Stimulated activated effector memory CD8-positive, alpha-beta T cell treated with anti-CD3 and anti-CD28 coated beads, Interleukin-12 subunit alpha, Interleukin-12 subunit beta, amount 100 ng/mL, for 72 hours (primary cell): ENCODE data around the gene CAMK4.

Source experiments
- ATAC-seq: fragments of 150-1000 bp; cut with Tn5 transposase; 2 replicates; pipeline ENCODE4 v1.10.0; 2021
- DNase-seq, 2 donors: peaks; one replicate each; pipeline ENCODE4 v3.0.0; 2021 to 2022; ENCODE audit warnings: low spot score in 2 of 2
- H3K27ac Mint-ChIP-seq: one replicate; pipeline ENCODE4 v1.8.0; 2022; ENCODE audit warnings: mild to moderate bottlenecking, mixed read lengths
- H3K36me3 Mint-ChIP-seq: one replicate; pipeline ENCODE4 v1.8.0; 2022; ENCODE audit warnings: mild to moderate bottlenecking, mixed read lengths
- H3K4me1 Mint-ChIP-seq: one replicate; pipeline ENCODE4 v1.8.0; 2022; ENCODE audit warnings: mixed read lengths
- H3K4me3 Mint-ChIP-seq: one replicate; pipeline ENCODE4 v1.8.0; 2022; ENCODE audit warnings: mild to moderate bottlenecking, mixed read lengths
- H3K9me3 Mint-ChIP-seq: one replicate; pipeline ENCODE4 v1.8.0; 2022; ENCODE audit warnings: mixed read lengths

The CAMK4 gene

DNA sequence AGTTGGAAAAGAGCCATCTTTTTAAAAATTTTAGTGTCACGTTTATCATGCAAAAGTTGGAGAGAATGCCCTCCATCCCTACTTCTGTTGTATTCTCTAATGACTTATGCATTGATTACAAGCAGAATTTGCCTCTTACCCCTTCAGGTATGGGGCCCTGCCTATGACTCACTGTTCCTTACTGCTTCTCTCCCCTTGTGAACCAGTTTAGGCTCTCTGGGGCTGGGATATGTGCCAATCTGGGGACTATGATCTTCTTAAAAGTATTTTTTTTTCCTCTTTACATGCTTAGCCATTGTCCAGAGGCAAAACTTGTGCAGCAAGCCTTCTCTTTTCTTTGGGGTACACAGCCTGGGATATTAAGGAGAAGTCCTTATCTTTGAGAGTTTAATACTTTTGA, 37.4 kb downstream of the CAMK4 start:
- Mint-ChIP-seq H3K4me1 (peaks cover 12% of the 10 kb centered on the region), H3K4me3 (no peak overlapping the region), H3K27ac (no peak overlapping the region), H3K36me3 (peaks cover 6% of the 10 kb centered on the region), H3K9me3 (no peaks in the 10 kb centered on the region)
- peak; percentile 63 for ATAC-seq
- no peak for DNase-seq

DNA sequence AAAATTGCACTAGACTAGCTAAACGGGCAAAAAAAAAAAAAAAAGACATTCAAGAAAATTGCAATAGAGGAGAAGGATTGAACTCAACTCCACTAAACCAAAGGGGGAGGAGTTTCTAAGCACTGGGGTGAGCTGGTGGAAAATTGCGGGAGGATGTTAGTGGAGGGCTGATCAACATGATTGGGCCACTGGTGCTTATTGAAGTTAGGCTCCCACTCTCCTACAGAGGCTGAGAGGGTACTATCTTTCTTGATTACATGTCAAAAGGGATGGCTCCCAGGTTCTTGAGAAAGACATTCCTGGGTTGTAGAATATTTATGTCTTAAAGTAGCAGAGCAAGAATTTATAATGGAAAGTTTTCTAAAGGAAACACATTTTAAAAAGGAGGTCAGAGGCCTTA, 38.0 kb downstream of the CAMK4 start:
- H3K9me3 Mint-ChIP-seq, result no peaks in the 10 kb centered on the region
- ATAC-seq, result no peak
- no peak overlapping the region for H3K27ac Mint-ChIP-seq
- DNase-seq, result no peak
- no peak overlapping the region for H3K4me3 Mint-ChIP-seq
- H3K4me1 Mint-ChIP-seq, result peaks cover 12% of the 10 kb centered on the region
- H3K36me3 Mint-ChIP-seq, result peaks cover 6% of the 10 kb centered on the region

DNA sequence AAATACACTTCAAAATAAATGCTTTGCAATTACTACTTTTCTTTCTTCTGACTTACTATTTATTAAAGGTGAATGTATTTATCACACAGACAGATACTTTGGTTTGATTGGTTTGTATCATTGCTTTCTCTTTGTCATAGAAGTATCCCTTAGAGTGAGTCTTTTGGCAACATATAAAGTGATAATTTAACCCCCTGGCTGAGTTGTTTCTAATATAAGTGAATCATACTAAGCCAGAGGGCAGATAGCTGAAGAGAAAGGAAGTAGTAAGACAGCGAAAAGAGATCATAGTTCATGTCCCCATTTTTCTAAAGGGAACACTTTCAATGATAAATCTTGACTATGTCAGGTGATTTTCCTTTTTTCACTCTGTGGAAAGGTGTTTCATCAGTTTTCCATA, 38.6 kb downstream of the CAMK4 start:
- DNase-seq (no peak), ATAC-seq (peak; percentile 90)
- Mint-ChIP-seq H3K36me3 (peaks cover 6% of the 10 kb centered on the region), H3K9me3 (no peaks in the 10 kb centered on the region), H3K4me1 (peaks cover 12% of the 10 kb centered on the region), H3K4me3 (no peak overlapping the region), H3K27ac (no peak overlapping the region)

DNA sequence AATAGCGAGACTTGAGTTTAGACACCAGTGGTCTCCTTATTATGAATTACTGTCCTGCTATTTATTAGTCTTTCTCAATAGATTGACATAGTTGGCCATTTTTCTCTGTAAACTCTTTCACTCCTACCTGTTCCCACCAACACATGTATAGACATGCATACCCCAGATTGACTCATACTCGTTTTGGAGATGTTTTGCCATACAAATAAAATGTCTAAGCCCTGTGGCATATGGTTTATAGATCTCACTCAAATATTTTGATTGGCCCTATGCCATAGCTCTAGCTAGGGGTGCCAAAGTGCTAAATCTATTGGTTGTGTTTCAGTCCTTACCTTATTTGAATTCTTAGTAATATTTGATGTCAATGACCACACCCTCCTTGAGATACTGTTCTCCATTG, 42.3 kb downstream of the CAMK4 start:
- H3K4me1 Mint-ChIP-seq, result peaks cover 25% of the 10 kb centered on the region
- no peak overlapping the region for H3K4me3 Mint-ChIP-seq
- DNase-seq (no peak), ATAC-seq (no peak)
- no peak overlapping the region for H3K27ac Mint-ChIP-seq
- H3K36me3 Mint-ChIP-seq, result peaks cover 12% of the 10 kb centered on the region
- H3K9me3 Mint-ChIP-seq, result peaks cover 7% of the 10 kb centered on the region

DNA sequence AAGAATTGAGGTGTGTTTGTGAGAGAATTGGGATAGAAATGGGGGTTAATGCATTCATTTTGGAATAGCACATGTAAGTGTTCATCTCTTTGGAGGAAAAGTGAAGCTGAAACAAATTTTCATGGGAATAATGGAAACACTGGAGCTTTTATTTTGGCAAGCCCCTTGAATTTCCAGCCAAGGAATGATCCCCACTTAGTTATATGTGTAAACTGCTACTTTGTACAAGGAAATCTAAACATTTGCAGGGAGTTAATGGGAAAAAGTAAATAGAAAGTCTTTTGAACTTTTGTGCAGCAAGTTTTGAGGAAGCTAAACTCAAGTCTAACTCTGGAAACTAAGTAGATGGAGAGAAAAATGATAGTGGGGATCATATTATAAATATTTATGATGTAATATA, 44.1 kb downstream of the CAMK4 start:
- ATAC-seq (no peak), DNase-seq (no peak)
- Mint-ChIP-seq H3K9me3 (peaks cover 7% of the 10 kb centered on the region), H3K4me1 (peaks cover 32% of the 10 kb centered on the region), H3K4me3 (no peak overlapping the region), H3K27ac (no peak overlapping the region), H3K36me3 (peaks cover 12% of the 10 kb centered on the region)

DNA sequence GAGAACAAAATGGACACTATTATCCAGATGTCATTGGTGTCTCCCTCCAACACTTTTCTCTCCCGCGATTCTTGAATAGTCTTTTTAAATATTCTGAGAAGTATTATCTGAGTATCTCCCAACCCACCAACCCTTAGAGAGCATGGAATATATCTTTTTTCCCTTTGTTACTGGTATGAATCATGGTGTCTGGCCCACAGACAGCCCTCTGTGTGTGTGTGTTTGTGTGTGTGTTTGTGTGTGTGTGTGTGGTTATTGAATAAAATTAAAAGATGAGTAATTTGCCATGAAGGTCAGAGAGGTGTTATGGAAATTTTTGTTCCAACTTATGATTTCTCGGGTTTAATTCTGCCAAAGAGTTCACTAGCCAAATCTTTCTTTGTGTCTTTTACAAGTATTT, 47.7 kb downstream of the CAMK4 start:
- Mint-ChIP-seq H3K4me3 (no peak overlapping the region), H3K27ac (peak overlapping the region; percentile 29), H3K9me3 (peaks cover 7% of the 10 kb centered on the region), H3K36me3 (peaks cover 6% of the 10 kb centered on the region), H3K4me1 (peaks cover 39% of the 10 kb centered on the region)
- DNase-seq (no peak), ATAC-seq (no peak)

DNA sequence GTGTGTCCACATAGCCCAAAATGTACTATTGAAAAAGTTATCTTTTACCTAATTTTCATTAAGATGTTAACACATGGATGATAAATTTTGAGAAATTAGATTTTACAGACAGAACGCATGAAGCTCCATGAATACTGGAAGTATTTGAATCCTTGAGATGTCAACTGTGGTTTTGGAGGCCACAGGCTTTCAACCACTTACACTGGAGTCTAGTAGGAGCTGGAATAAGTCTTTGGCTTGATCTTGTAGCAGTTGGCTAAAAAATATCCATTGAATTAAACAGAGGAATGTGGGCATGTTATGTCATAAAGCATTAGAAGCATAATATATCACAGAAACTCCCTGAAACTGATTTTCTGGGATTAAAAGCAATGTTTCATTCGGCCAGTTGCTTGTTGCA, 52.9 kb downstream of the CAMK4 start:
- ATAC-seq, result no peak
- DNase-seq, result no peak
- Mint-ChIP-seq H3K27ac (no peak overlapping the region), H3K4me3 (no peak overlapping the region), H3K9me3 (no peaks in the 10 kb centered on the region), H3K36me3 (no peaks in the 10 kb centered on the region), H3K4me1 (peaks cover 24% of the 10 kb centered on the region)

DNA sequence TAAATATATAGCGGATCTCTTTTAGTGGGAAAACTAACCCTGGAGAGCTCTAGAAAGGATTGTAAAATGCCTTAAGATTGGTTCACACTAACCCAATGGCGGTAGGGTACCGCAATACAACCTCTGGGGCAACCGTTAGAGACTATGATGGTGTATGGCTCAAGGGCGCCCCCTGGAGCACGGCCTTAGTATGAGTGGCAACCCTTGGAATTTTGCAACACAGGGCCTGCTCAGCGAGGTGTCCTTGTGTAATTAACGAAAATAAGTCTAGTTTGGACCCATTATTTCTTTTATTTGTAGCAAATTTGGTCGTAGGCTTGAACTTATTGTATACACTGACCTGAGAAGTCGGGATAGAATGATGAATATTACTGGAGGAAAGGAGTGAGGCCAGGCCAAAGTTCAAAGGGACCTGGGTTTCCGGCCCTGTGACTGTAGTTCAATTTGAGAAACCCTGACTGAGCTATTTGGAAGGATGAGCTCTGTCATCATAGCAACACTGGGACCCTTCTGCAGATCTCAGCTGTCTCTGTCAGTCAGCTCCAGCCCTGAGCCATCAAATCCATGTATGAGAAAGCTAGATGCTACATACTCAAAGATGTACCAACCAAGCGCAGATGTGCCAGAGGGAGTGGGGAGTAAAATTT, 54.8 kb downstream of the CAMK4 start:
- peak; percentile 80 to 91 for DNase-seq
- no peak overlapping the region for H3K4me3 Mint-ChIP-seq
- no peaks in the 10 kb centered on the region for H3K36me3 Mint-ChIP-seq
- no peak overlapping the region for H3K27ac Mint-ChIP-seq
- H3K4me1 Mint-ChIP-seq, result peaks cover 20% of the 10 kb centered on the region
- peak; percentile 98 for ATAC-seq
- no peaks in the 10 kb centered on the region for H3K9me3 Mint-ChIP-seq

DNA sequence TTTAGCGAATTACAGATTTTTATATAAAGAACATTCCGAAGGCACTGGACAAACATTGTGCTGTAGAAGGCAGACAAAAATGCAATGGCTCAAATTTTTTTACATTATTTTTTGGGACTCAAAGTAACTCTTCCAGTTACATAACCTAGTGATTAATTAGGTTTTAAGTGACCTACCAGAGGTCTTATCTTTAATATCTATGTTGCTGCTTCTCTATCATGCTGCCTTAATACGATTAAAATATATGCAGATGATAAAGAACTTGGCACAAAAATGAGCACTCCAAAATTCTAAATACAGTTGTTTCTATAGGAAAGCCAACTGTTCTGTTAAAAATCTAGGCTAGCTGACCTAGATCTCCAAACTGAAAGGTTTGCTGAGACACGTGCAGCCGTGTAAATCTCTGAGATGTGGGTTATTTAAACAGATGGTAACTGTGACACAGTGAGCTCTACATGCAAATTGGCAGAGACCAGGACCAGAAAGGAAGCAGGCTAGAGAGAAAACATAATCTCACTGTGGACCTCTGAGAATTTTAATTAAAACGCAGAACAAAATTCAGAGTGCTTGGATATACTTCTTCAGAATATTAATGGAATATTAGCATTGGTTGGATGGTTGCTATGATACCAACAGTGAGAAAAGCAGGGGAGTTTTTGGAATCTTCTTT, 56.2 kb downstream of the CAMK4 start:
- H3K27ac Mint-ChIP-seq, result no peak overlapping the region
- H3K4me3 Mint-ChIP-seq, result no peak overlapping the region
- H3K9me3 Mint-ChIP-seq, result no peaks in the 10 kb centered on the region
- H3K36me3 Mint-ChIP-seq, result no peaks in the 10 kb centered on the region
- H3K4me1 Mint-ChIP-seq, result peaks cover 16% of the 10 kb centered on the region
- ATAC-seq, result no peak
- no peak for DNase-seq

DNA sequence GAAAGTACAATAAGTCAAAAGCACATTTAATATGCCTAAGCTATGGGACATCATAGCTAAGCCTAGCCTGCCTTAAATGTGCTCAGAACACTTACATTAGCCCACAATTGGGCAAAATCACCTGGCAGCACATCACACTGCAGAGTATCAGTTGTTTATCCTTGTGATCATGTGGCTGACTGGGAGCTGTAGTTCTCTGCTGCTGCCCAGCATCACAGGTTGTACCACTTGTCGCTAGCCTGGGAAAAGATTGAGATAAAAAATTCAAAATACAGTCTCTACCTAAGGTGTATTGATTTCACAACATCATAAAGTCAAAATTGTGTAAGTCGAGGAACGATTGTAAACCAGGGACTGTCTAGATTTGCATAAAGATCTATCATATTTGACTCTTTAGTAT, 58.6 kb downstream of the CAMK4 start:
- DNase-seq (no peak), ATAC-seq (no peak)
- Mint-ChIP-seq H3K36me3 (no peaks in the 10 kb centered on the region), H3K4me3 (no peak overlapping the region), H3K4me1 (peaks cover 20% of the 10 kb centered on the region), H3K27ac (peak overlapping the region; percentile 23), H3K9me3 (no peaks in the 10 kb centered on the region)

DNA sequence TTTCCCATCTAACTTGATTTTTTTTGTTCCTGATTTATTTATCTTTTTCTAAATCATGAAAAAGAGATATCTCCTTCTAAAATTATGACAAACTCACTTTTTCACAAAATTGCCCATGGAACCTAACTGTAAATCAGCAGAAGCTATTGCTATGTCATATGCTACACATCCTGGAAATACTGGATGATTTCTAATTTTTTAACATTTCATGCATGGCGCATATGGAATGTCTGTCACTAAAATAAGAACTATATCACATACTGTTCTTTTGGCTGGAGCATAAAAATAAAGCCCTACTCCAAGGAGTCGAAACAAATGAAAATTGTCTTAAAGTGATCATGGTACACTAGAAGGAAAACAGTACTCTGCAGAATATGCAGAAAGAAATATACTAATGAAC, 60.6 kb downstream of the CAMK4 start:
- DNase-seq (no peak), ATAC-seq (no peak)
- Mint-ChIP-seq H3K4me3 (no peak overlapping the region), H3K9me3 (no peaks in the 10 kb centered on the region), H3K36me3 (no peaks in the 10 kb centered on the region), H3K4me1 (peaks cover 30% of the 10 kb centered on the region), H3K27ac (no peak overlapping the region)

DNA sequence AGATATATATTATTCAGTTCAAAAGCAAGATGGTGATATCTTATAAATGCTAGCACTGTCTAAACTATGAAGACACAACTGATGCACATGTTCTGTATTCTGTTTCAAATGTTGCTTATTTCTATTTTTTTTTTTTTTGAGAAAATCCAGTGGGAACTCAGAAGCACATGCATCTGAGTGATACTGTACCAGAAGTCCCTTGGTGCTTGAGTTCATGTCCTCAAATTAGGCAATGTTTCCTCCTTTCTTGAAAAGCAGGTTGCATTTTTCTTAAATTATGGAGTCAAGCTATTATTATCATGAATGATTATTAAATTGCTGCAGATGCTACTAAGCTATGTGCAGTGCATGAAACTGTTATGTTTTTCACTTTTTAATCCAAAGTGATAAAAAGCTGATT, 70.4 kb downstream of the CAMK4 start:
- H3K4me3 Mint-ChIP-seq, result no peak overlapping the region
- ATAC-seq (no peak), DNase-seq (no peak)
- no peak overlapping the region for H3K27ac Mint-ChIP-seq
- H3K4me1 Mint-ChIP-seq, result peaks cover 25% of the 10 kb centered on the region
- peaks cover under 1% of the 10 kb centered on the region for H3K36me3 Mint-ChIP-seq
- H3K9me3 Mint-ChIP-seq, result no peaks in the 10 kb centered on the region

DNA sequence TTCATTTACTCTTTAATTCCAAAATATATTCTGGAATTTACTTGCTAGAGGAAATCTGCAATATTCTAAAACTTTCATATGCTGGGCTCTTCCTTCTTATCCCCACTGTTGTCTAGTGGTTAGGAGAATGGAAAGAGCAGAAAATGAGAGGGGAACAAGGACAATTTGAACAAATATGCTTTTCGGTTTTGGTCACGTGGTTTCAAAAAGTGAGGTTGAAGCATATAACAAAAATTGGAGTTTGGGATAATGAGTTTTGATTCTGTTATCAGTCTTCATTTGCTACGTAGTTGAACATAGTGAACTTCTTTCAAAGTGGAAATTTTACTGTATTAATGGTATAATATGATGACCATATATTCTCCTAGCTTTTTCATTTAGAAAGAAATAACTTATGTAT, 71.5 kb downstream of the CAMK4 start:
- H3K36me3 Mint-ChIP-seq, result peaks cover 5% of the 10 kb centered on the region
- ATAC-seq, result no peak
- H3K27ac Mint-ChIP-seq, result no peak overlapping the region
- H3K9me3 Mint-ChIP-seq, result no peaks in the 10 kb centered on the region
- no peak overlapping the region for H3K4me3 Mint-ChIP-seq
- H3K4me1 Mint-ChIP-seq, result peaks cover 21% of the 10 kb centered on the region
- no peak for DNase-seq

DNA sequence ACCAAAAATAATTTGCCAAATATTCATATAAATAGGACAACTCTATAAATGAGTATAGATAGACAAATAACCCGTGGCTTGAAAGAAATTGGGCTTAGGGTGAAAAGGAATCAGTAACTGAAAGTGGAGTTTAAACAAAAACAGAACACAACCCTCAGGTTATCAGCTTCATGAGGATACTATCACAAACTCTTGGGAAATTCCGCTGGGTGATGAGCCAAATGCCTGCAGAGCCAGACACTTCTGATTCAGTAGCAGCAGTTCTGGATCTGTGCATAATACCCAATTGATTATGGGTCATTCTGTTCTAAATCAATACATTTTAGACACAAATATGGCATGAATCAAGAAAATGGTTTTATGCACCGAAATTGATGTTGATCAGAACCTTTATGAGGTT, 72.4 kb downstream of the CAMK4 start:
- Mint-ChIP-seq H3K4me3 (no peak overlapping the region), H3K9me3 (no peaks in the 10 kb centered on the region), H3K27ac (no peak overlapping the region), H3K4me1 (peaks cover 21% of the 10 kb centered on the region), H3K36me3 (peaks cover 5% of the 10 kb centered on the region)
- ATAC-seq (no peak), DNase-seq (no peak)

DNA sequence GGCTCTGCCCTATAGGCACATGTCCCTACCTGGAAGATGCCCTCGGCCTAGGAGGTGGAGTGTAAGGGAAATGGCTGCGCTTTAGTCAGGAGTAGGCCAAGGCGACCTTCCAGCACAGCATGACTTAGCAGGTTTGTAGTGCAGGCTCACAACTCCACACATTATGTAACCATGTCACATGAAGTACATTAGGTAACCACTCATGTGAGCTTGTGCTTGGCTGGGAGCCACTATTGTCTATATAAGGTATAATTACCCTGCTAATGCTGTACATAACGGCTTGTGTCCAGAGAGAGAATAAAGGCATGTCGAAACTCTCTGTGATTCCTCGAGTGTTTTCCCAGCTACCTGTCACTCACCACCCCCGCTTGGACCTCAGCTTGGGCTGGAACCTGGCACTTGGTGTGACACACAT, 74.9 kb downstream of the CAMK4 start:
- Mint-ChIP-seq H3K27ac (no peak overlapping the region), H3K36me3 (peaks cover 5% of the 10 kb centered on the region), H3K4me1 (peaks cover 21% of the 10 kb centered on the region), H3K9me3 (no peaks in the 10 kb centered on the region), H3K4me3 (no peak overlapping the region)
- ATAC-seq (no peak), DNase-seq (no peak)

DNA sequence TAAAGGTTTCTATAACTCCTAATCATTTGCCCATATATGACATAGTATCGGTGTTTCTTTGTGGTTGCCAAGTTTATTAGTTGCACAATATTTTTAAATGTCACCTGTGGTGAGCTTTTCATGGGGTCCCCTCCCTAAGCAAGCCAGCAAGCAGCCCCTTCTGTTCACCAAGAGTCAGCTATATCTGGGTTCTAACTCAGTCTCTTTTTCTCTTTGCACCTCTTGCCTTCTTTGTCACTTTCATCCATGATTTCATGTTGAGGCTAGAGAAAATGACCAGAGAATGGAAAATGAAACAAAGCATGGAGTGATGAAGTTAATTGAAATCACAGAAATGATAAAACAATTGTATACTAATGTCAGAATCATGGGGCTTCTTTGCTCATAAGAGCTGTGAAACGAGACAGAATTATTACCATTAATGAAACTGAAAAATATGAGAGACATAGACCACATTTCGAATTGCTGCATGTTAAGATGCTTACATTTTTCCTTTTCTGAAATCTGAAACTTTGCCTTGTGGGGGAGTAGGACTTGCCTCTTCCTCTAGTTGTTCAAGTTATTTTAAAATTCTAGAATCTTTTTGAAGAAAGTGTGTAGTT, 75.7 kb downstream of the CAMK4 start:
- H3K4me3 Mint-ChIP-seq, result peak overlapping the region; percentile 33
- peaks cover 5% of the 10 kb centered on the region for H3K36me3 Mint-ChIP-seq
- DNase-seq, result no peak
- peak; percentile 93 for ATAC-seq
- peaks cover 21% of the 10 kb centered on the region for H3K4me1 Mint-ChIP-seq
- H3K27ac Mint-ChIP-seq, result peak overlapping the region; percentile 17
- H3K9me3 Mint-ChIP-seq, result no peaks in the 10 kb centered on the region
